HepG2 (cell line): ENCODE results near the gene LCE2D.

Experiments used
- CREB1 ChIP-seq, 2 experiments: fragments of 450-650 bp in 1 of 2; IDR thresholded peaks; 2 replicates each; pipeline ENCODE4 v1.6.1; 2016 to 2017; ENCODE audit warnings: control low read depth in 1 of 2, mild to moderate bottlenecking in 1 of 2, missing compliant biosample characterization in 1 of 2, missing genetic modification characterization in 1 of 2
- EZH2 ChIP-seq: conservative IDR thresholded peaks from 2 replicates; pipeline ENCODE4 v1.6.1; 2012; ENCODE audit warnings: mild to moderate bottlenecking, low read depth, low read length, moderate library complexity
- MED8 ChIP-seq: sonication (generic); formaldehyde crosslinking; IDR thresholded peaks from 2 replicates; pipeline ENCODE4 v1.8.1; 2023; ENCODE audit warnings: mild to moderate bottlenecking, missing genetic modification reagents; ENCODE audit not compliant: insufficient replicate concordance
- MTA1 ChIP-seq: sonication (generic); formaldehyde crosslinking; IDR thresholded peaks from 2 replicates; pipeline ENCODE4 v1.4.0; 2020; ENCODE audit warnings: missing genetic modification reagents, mild to moderate bottlenecking, borderline replicate concordance
- POLR2A ChIP-seq, 2 experiments: IDR thresholded peaks; 2 replicates each; pipeline ENCODE4 v1.6.1; 2011; ENCODE audit warnings: low read depth in 2 of 2, low read length in 2 of 2, mild to moderate bottlenecking in 1 of 2, moderate library complexity in 1 of 2; ENCODE audit not compliant: insufficient read depth in 1 of 2
- SMC3 ChIP-seq: IDR thresholded peaks from 2 replicates; pipeline ENCODE4 v1.6.1; 2011; ENCODE audit warnings: low read length, improper control_type of control experiment
- SNRNP70 ChIP-seq: fragments of 200-400 bp; formaldehyde crosslinking; IDR thresholded peaks from 2 replicates; pipeline ENCODE4 v1.6.1; 2017; ENCODE audit warnings: mild to moderate bottlenecking, low read depth, low read length, moderate library complexity
- TF ChIP-seq, protein P1 (sequence below): sonication (generic); formaldehyde crosslinking; IDR thresholded peaks from 2 replicates; pipeline ENCODE4 v1.4.0; 2020; ENCODE audit warnings: missing genetic modification reagents
- TF ChIP-seq, protein P2 (sequence below): sonication (generic); formaldehyde crosslinking; IDR thresholded peaks from 2 replicates; pipeline ENCODE4 v1.4.0; 2020; ENCODE audit warnings: missing genetic modification reagents
- TF ChIP-seq, protein P3 (sequence below): sonication (generic); formaldehyde crosslinking; IDR thresholded peaks from 2 replicates; pipeline ENCODE4 v1.5.0; 2020; ENCODE audit warnings: mild to moderate bottlenecking, missing genetic modification reagents, moderate library complexity
- TF ChIP-seq, protein P4 (sequence below): IDR thresholded peaks from 2 replicates; pipeline ENCODE4 v1.6.1; 2012; ENCODE audit warnings: inconsistent platforms
- TF ChIP-seq, protein P5 (sequence below): sonication (generic); formaldehyde crosslinking; IDR thresholded peaks from 2 replicates; pipeline ENCODE4 v1.4.0; 2020; ENCODE audit warnings: missing genetic modification reagents

DNA sequence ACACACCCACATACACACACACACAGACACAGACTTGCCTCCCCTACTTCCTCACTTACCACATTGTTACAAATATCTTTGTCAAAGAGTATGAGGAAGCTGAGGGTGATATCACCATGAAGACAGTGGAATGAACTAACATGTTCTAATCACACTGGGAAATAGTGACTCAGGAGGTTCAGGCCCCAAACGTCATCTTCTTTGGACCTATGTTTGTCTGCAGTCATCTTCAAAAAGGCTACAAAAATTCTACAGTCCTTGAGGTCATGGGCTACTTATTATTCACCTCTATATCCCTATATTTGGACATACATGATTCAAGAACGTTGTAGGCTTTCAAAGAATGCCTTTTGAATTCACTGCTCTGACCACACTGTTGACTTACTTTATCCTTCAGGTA is 9.8 kb downstream of the LCE2D start:
- TF ChIP-seq EZH2: no peak
- TF ChIP-seq, protein P1, sequence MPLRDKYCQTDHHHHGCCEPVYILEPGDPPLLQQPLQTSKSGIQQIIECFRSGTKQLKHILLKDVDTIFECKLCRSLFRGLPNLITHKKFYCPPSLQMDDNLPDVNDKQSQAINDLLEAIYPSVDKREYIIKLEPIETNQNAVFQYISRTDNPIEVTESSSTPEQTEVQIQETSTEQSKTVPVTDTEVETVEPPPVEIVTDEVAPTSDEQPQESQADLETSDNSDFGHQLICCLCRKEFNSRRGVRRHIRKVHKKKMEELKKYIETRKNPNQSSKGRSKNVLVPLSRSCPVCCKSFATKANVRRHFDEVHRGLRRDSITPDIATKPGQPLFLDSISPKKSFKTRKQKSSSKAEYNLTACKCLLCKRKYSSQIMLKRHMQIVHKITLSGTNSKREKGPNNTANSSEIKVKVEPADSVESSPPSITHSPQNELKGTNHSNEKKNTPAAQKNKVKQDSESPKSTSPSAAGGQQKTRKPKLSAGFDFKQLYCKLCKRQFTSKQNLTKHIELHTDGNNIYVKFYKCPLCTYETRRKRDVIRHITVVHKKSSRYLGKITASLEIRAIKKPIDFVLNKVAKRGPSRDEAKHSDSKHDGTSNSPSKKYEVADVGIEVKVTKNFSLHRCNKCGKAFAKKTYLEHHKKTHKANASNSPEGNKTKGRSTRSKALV (CRISPR knock-in tag): no peak
- no peak for TF ChIP-seq POLR2A (IDR thresholded peaks at IDR 0.05; ENCODE audit: insufficient read depth in 1 of 2, low read depth in 2 of 2, low read length in 2 of 2)
- TF ChIP-seq, protein P2, sequence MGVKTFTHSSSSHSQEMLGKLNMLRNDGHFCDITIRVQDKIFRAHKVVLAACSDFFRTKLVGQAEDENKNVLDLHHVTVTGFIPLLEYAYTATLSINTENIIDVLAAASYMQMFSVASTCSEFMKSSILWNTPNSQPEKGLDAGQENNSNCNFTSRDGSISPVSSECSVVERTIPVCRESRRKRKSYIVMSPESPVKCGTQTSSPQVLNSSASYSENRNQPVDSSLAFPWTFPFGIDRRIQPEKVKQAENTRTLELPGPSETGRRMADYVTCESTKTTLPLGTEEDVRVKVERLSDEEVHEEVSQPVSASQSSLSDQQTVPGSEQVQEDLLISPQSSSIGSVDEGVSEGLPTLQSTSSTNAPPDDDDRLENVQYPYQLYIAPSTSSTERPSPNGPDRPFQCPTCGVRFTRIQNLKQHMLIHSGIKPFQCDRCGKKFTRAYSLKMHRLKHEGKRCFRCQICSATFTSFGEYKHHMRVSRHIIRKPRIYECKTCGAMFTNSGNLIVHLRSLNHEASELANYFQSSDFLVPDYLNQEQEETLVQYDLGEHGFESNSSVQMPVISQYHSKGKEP: no peak
- no peak for TF ChIP-seq MTA1 (CRISPR knock-in tag)
- no peak for TF ChIP-seq SNRNP70
- TF ChIP-seq, protein P3, sequence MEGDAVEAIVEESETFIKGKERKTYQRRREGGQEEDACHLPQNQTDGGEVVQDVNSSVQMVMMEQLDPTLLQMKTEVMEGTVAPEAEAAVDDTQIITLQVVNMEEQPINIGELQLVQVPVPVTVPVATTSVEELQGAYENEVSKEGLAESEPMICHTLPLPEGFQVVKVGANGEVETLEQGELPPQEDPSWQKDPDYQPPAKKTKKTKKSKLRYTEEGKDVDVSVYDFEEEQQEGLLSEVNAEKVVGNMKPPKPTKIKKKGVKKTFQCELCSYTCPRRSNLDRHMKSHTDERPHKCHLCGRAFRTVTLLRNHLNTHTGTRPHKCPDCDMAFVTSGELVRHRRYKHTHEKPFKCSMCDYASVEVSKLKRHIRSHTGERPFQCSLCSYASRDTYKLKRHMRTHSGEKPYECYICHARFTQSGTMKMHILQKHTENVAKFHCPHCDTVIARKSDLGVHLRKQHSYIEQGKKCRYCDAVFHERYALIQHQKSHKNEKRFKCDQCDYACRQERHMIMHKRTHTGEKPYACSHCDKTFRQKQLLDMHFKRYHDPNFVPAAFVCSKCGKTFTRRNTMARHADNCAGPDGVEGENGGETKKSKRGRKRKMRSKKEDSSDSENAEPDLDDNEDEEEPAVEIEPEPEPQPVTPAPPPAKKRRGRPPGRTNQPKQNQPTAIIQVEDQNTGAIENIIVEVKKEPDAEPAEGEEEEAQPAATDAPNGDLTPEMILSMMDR (CRISPR knock-in tag): no peak
- TF ChIP-seq, protein P4, sequence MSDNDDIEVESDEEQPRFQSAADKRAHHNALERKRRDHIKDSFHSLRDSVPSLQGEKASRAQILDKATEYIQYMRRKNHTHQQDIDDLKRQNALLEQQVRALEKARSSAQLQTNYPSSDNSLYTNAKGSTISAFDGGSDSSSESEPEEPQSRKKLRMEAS: no peak
- no peak for TF ChIP-seq CREB1 (IDR thresholded peaks at IDR 0.05)
- no peak for TF ChIP-seq CREB1 (CRISPR knock-in tag; IDR thresholded peaks at IDR 0.05)
- TF ChIP-seq, protein P5, sequence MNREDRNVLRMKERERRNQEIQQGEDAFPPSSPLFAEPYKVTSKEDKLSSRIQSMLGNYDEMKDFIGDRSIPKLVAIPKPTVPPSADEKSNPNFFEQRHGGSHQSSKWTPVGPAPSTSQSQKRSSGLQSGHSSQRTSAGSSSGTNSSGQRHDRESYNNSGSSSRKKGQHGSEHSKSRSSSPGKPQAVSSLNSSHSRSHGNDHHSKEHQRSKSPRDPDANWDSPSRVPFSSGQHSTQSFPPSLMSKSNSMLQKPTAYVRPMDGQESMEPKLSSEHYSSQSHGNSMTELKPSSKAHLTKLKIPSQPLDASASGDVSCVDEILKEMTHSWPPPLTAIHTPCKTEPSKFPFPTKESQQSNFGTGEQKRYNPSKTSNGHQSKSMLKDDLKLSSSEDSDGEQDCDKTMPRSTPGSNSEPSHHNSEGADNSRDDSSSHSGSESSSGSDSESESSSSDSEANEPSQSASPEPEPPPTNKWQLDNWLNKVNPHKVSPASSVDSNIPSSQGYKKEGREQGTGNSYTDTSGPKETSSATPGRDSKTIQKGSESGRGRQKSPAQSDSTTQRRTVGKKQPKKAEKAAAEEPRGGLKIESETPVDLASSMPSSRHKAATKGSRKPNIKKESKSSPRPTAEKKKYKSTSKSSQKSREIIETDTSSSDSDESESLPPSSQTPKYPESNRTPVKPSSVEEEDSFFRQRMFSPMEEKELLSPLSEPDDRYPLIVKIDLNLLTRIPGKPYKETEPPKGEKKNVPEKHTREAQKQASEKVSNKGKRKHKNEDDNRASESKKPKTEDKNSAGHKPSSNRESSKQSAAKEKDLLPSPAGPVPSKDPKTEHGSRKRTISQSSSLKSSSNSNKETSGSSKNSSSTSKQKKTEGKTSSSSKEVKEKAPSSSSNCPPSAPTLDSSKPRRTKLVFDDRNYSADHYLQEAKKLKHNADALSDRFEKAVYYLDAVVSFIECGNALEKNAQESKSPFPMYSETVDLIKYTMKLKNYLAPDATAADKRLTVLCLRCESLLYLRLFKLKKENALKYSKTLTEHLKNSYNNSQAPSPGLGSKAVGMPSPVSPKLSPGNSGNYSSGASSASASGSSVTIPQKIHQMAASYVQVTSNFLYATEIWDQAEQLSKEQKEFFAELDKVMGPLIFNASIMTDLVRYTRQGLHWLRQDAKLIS: no peak
- TF ChIP-seq MED8: no peak
- TF ChIP-seq SMC3: no peak
